Measurements from ENCODE around the gene SH3GL1.

SH3GL1 gene

GRCh38 chr19:4365791-4366665 is 34.3 kb downstream of the SH3GL1 start:
- TF ChIP-seq EZH2 (IDR thresholded peaks at IDR 0.05; ENCODE audit: borderline replicate concordance, low read depth, low read length, severe bottlenecking), result no peak
- TF ChIP-seq CTCF (IDR thresholded peaks at IDR 0.05; ENCODE audit: borderline replicate concordance, extremely low read depth, low read length, poor library complexity, severe bottlenecking), result no peak
- H3K36me3 ChIP-seq (ENCODE audit: insufficient read depth, low read length), result peaks cover 69% of the 10 kb centered on the region
- DNase-seq (no peak), ATAC-seq (ENCODE audit: insufficient read depth, low read depth) (no peak)
- H3K27ac ChIP-seq (ENCODE audit: low read length), result no peak overlapping the region
- H3K4me3 ChIP-seq (ENCODE audit: low read depth in 1 of 2, low read length in 2 of 2), result no peak overlapping the region
- H3K9ac ChIP-seq (ENCODE audit: low read depth, low read length), result no peak overlapping the region
- no peak overlapping the region for H2AFZ ChIP-seq (ENCODE audit: low read depth, low read length)
- no peaks in the 10 kb centered on the region; the same call in 1 of the 2 replicates for H3K4me1 ChIP-seq (ENCODE audit: insufficient read depth, low read length)
- no peaks in the 10 kb centered on the region for H3K9me3 ChIP-seq (ENCODE audit: insufficient read depth, low read length, severe bottlenecking)
- peaks cover 56% of the 10 kb centered on the region for H4K20me1 ChIP-seq (ENCODE audit: insufficient read depth, low read length)
- H3K4me2 ChIP-seq (ENCODE audit: insufficient read depth, low read length), result no peak overlapping the region
- no peaks in the 10 kb centered on the region for H3K27me3 ChIP-seq (ENCODE audit: insufficient read depth, low read length, poor library complexity)
- H3K79me2 ChIP-seq (ENCODE audit: insufficient read depth, low read length), result peaks cover 32% of the 10 kb centered on the region

- Histone ChIP-seq H3K9me3 (ENCODE audit: insufficient read depth, low read length, severe bottlenecking) (no peaks in the 10 kb centered on the region), H3K27me3 (ENCODE audit: insufficient read depth, low read length, poor library complexity) (no peaks in the 10 kb centered on the region), H2AFZ (ENCODE audit: low read depth, low read length) (no peak overlapping the region), H3K9ac (ENCODE audit: low read depth, low read length) (no peak overlapping the region), H3K36me3 (ENCODE audit: insufficient read depth, low read length) (peaks cover 76% of the 10 kb centered on the region), H3K27ac (ENCODE audit: low read length) (no peak overlapping the region), H3K4me2 (ENCODE audit: insufficient read depth, low read length) (no peak overlapping the region), H3K4me1 (ENCODE audit: insufficient read depth, low read length) (no peaks in the 10 kb centered on the region; the same call in 1 of the 2 replicates), H3K79me2 (ENCODE audit: insufficient read depth, low read length) (peaks cover 25% of the 10 kb centered on the region), H3K4me3 (ENCODE audit: low read depth in 1 of 2, low read length in 2 of 2) (no peak overlapping the region), H4K20me1 (ENCODE audit: insufficient read depth, low read length) (peaks cover 54% of the 10 kb centered on the region)
- no peak for DNase-seq
- ATAC-seq (ENCODE audit: insufficient read depth, low read depth), result no peak
- TF ChIP-seq EZH2 (IDR thresholded peaks at IDR 0.05; ENCODE audit: borderline replicate concordance, low read depth, low read length, severe bottlenecking) (no peak), CTCF (IDR thresholded peaks at IDR 0.05; ENCODE audit: borderline replicate concordance, extremely low read depth, low read length, poor library complexity, severe bottlenecking) (no peak)
These were observed 35.0 kb downstream of the SH3GL1 start for GRCh38 chr19:4365341-4365740.

- Histone ChIP-seq H3K4me3 (ENCODE audit: low read depth in 1 of 2, low read length in 2 of 2) (no peak overlapping the region), H3K4me1 (ENCODE audit: insufficient read depth, low read length) (no peaks in the 10 kb centered on the region), H3K9me3 (ENCODE audit: insufficient read depth, low read length, severe bottlenecking) (no peaks in the 10 kb centered on the region), H3K27ac (ENCODE audit: low read length) (no peak overlapping the region), H2AFZ (ENCODE audit: low read depth, low read length) (no peak overlapping the region), H3K9ac (ENCODE audit: low read depth, low read length) (no peak overlapping the region), H3K27me3 (ENCODE audit: insufficient read depth, low read length, poor library complexity) (no peaks in the 10 kb centered on the region), H3K4me2 (ENCODE audit: insufficient read depth, low read length) (no peak overlapping the region), H3K36me3 (ENCODE audit: insufficient read depth, low read length) (peaks cover 92% of the 10 kb centered on the region), H3K79me2 (ENCODE audit: insufficient read depth, low read length) (peaks cover 10% of the 10 kb centered on the region), H4K20me1 (ENCODE audit: insufficient read depth, low read length) (peaks cover 51% of the 10 kb centered on the region)
- ATAC-seq (ENCODE audit: insufficient read depth, low read depth), result 0 out of 3 replicates have a peak, but pooled peaks have one; percentile 1
- no peak for TF ChIP-seq EZH2 (IDR thresholded peaks at IDR 0.05; ENCODE audit: borderline replicate concordance, low read depth, low read length, severe bottlenecking)
- no peak for DNase-seq
These were observed 36.6 kb downstream of the SH3GL1 start for GRCh38 chr19:4363571-4364304.

Measured in DND-41 (cell line).